GM18520 (cell line): Measurements from ENCODE around the gene XXYLT1.
A peak's percentile ranks its signal among the peaks of the same experiment; 100 is the strongest.

Source experiments
- ATAC-seq: cut with Tn5 transposase; IDR thresholded peaks from one replicate; pipeline ENCODE4 v1.9.1; 2021; ENCODE audit not compliant: unreplicated experiment

XXYLT1 gene

GRCh38 chr3:195267096-195267495, 3.9 kb downstream of the XXYLT1 start:
- ATAC-seq: no peak

- no peak for ATAC-seq
Observed at GRCh38 chr3:195266428-195266827, 4.5 kb downstream of the XXYLT1 start.

GRCh38 chr3:195265363-195265976, 5.5 kb downstream of the XXYLT1 start:
- ATAC-seq: no peak

DNA sequence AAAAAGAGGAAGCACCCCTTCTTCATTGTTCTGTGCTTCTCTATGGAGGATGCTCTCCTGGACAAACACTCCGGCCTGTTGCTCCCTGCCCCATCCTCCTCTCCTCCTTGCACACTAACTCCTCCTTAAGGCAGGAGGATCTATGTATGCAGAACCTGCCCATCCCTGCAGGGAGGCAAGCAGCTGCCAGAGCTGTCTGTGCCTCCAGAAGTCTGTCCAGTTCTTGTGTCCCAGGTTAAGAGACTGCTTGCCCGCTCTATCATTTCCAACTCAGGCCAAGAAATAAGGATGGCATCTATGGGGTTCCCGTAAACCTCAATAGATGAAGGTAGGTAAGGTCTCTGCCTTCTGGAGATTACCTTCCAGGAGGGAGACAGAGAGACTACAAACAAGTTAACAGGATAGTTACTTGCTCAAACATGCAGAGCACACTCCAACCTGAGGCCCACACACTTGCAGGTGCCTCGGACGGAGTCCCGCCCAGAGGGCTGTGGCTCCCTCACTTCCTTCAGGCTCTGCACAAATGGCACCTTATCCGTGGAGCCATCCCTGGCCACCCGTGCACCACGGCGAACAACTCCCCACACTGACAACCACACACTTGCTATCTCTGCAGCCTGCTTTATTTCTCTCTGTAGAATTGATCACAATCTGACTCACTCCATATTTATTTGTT, 6.9 kb downstream of the XXYLT1 start:
- no peak for ATAC-seq

- ATAC-seq: no peak
Observed at GRCh38 chr3:195263193-195263924, 7.6 kb downstream of the XXYLT1 start.

DNA sequence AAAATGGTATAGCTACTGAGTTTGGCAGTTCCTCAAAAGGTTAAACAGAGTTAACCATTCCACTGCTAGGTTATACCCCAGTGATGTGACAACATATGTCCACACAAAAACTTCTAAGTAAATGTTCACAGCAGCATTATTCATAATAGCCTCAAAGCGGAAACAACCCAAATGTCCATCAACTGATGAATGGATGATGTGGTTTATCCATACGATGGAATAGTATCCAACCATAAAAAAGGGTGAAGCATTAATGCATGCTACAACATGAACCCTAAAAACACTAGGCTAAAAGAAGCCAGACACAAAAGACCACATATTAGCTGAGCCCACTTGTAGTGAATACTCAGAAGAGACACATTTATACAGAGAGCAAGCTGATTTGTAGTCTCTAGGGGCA, 9.0 kb downstream of the XXYLT1 start:
- no peak for ATAC-seq

DNA sequence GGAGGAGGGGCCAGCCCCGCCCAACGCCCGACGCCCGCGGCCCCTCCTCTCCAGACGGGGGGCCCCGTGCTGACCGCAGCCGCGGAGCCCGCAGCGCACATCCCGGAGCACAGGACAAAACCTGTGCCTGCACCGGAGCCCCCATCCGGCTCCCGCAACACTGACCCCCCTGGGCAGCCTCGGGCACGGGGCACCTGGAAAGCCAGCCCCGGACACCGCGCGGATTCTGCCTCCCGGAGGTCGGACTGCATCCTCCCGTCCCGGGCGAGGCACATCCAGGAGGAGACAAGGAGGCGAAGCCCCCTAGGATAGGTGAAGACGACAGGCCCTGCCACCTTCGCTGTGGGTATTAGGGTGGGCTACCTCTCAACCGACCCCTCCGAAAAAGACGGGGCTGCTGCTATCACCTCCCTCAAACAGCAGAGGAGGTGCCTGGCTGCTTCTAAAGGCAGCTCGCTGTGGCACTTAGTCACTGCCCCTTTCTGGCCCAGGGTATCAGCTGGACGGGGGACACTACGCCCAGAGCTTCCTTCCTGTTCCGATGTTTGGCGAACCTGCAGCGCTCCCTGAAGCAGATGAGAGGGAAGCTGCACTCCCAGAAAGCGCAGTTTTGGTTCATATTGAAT, 10.6 kb downstream of the XXYLT1 start:
- ATAC-seq: no peak

DNA sequence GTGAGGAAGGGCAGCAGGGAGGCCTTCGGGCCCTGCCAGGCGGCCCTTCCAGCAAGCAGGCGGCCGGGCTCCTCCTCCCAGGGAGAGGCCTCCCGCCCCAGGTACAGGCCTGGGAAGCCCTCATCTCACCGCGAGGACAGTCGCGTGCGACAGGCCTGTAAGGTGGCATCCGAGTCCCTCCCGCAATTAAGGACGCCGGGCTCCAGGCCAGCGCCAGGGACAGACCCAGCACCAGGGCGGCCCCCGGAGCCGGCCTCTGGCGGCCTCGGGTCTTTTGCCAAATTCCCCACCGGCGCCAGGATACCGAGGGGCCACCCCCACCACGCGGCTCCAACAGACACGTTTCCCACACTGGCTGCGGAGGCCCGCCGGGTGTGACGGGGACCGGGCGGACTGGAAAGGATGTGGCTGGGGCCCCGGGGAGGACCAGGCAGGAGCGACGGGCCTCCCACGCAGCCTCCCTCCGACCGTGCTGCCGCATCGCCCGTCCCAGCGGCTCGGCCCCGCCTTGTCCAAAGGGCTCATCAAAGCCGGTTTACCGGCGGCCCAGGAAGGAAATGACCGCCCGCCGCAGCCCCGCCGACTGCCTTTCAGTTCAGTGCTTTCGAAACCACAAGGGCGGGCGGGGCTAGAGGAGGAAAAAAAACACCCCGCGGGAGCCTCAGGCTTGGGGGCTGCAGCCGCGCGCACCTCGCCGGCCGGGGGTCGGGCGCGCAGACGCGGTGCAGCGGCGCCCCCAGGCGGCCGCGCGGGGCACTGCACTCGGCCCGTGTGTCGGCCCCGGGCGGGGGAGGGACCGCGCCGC, 11.3 kb downstream of the XXYLT1 start:
- ATAC-seq: peak; percentile 68

DNA sequence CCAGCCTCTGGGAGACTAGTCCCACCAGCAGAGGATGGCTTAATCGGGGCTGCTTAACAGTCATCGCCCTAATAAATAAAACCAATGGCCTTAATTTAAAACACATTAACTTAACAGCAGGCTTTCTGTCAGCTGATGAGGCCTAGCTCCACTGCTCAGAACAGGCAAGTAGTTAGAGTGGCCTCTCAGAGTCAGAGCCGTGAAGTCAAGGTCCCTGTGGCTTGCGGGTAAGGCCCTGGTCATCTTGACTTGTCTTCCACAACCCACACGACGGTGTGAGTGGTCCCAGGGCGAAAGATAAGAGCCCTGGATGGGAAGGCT, 11.8 kb downstream of the XXYLT1 start:
- ATAC-seq: no peak

GRCh38 chr3:195258449-195259153, 12.4 kb downstream of the XXYLT1 start:
- ATAC-seq: no peak

DNA sequence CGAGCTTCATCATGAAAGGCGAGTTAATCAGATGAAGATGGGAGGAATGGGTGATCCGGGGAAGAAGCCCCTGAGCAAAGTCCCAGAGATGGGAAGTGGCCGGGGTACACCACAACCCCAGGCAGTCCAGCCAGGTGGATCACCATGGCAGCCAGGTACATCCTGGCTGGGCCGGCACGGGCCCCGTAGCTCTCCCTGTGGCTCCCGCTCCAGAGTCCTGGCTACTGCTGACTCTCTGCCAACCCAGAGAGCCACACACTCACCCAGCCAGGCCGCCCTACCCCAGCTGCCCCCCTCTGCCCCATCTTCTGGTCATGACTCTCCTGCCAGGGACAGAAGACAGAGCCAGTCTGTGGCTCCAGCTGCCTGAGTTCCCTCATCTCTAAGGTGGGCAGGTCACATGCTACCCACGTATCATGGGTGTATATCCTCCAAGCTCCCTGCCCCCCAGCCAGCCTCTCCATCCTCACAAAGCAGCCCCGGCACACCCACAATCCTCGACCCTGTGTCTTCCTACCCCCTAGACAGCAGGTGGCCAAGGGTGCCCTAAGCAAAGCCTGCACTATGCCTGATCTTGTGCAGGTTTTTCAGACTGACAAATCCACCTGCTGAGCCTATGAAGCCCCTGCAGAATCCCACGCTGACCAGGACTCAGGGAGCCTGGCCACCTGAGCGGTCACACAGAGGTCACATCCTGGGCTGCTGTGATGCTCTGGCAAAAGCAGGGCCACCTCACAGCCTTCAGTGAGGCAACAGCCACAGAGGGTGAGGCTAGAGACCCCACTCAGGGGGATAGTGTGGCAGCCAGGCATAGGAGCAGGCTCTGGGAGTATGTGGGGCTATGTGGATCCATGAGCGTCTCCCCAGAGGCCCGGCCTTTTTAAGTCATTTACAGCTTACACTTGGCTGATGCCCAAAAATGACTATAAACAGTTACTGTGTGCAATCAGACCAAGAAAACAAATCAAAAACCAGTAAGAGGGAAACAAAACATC, 13.2 kb downstream of the XXYLT1 start:
- no peak for ATAC-seq

- no peak for ATAC-seq
Observed at GRCh38 chr3:195256639-195257453, 14.1 kb downstream of the XXYLT1 start.

- ATAC-seq: no peak
Observed at GRCh38 chr3:195255571-195256501, 15.1 kb downstream of the XXYLT1 start.

GRCh38 chr3:195255176-195255500, 15.8 kb downstream of the XXYLT1 start:
- ATAC-seq: no peak

GRCh38 chr3:195254454-195255175, 16.3 kb downstream of the XXYLT1 start:
- no peak for ATAC-seq

DNA sequence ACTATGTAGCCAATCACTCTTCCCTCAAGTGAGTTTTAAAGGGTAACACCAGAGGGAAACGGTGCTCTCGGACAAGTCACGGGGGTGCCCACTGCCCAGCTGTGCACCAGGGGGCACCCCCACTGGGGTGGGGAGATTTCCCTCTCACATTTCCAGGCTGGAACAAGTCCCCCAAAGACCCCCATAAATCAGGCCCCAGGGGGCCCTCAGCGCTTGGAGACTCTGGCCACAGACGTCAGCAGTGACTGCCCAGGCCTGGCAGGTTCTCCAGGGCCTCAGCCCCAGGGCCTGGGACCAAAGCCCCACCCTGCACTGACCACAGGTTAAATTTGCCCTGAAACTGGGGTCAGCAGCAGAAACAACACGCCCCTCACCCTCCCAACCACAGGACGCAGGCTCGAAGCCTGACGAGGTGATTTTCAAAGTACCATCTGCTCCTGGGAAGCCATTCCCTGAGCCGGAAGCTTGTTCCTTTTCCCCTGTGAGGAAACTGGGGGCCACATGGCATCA, 17.0 kb downstream of the XXYLT1 start:
- ATAC-seq: no peak
